ENCODE measurements around the gene ITGAL.

The ITGAL gene

GRCh38 chr16:30548416-30549253 lies 76.1 kb downstream of the ITGAL start:
- no peak for DNase-seq

GRCh38 chr16:30551781-30552180 lies 79.2 kb downstream of the ITGAL start:
- DNase-seq: peak; percentile 76

- DNase-seq: no peak
Observed at GRCh38 chr16:30552956-30553355, 80.4 kb downstream of the ITGAL start.

DNA sequence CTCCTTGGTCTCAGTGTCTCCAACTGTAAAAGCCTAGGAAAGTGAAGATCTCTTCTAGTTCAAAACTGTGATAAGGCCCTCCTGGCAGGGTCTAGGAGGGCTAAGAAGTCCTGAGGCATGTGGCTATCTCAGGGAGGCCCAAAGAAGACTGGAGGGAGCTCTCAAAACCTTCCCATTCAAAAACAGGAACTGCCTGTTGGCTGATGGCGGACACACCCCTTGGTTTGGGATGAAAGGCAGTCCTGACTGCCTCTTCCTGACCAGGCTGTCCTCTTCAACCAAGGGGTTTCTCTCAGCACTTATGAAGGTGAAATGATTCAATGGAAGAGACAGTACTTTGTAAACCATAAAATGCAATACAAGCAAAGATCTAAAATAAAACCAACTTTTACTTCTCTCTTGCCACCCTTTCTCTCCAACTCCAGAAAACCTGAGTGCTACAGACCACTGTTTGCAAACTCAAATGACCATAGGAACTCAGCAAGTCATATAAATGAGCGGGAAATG lies 80.9 kb downstream of the ITGAL start:
- DNase-seq: no peak

- no peak for DNase-seq
Observed at GRCh38 chr16:30554557-30555314, 82.2 kb downstream of the ITGAL start.

- no peak for DNase-seq
Observed at GRCh38 chr16:30555315-30556124, 83.0 kb downstream of the ITGAL start.

GRCh38 chr16:30556125-30556473 lies 83.6 kb downstream of the ITGAL start:
- DNase-seq: no peak

DNA sequence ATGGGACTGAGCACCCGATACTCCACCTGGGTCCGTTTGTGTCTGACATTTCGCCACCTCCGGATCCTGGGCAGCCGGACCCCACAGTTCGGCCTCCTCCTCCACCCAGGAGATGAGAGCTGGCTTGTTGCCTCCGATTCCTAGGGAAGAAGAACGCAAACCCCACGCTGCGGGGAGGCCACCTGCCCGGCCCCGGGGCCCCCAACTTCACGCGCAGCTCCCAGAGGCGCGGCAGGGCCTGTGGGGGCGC lies 85.1 kb downstream of the ITGAL start:
- no peak for DNase-seq

- peak; percentile 99 for DNase-seq
Observed at GRCh38 chr16:30557957-30558788, 85.6 kb downstream of the ITGAL start, which contains the start of gene ZNF764. ZNF764 (minus strand) TSS chr16:30558374; CDS start chr16:30558182, 192 bp downstream.

DNA sequence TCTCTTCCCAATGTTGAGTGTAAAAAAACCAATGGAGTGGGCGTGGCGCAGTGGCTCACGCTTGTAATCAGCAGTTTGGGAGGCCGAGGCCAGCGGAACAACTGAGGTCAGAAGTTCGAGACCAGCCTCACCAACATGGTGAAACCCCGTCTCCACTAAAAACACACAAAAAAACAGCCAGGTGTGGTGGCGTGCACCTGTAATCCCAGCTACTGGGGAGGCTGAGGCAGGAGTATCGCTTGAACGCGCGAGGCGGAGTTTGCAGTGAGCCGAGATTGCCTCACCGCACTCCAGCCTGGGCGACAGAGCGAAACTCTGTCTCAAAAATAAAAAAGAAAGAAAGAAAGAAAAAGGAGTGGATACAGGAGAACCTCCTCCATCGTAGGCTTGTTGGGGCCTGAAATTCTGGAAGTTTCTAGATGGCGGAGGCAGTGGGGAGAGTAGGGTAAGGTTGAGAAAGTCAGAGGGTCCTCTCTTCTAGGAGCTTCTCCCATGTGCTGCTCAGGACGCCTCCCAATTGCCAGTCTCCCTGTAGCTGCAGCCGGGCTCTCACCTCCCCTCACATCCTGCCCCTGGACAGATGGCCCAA lies 86.3 kb downstream of the ITGAL start:
- no peak for DNase-seq

DNA sequence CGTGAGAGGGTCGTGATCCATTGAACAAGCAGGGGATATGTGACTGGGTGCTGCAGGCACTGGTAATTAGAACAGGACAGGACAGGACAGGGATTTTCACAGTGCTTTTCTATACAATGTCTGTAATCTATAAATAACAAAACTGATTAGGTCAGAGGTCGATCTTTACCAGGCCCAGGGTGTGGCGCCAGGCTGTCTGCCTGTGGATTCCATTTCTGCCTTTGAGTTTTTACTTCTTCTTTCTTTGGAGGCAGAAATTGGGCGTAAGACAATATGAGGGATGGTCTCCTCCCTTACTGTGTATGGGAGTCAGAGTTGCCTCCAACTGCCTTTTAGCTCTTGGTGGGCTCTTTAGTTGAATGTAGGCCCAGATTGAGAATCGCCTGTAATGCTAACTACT lies 87.1 kb downstream of the ITGAL start:
- no peak for DNase-seq

GRCh38 chr16:30561089-30561816 lies 88.7 kb downstream of the ITGAL start:
- peak; percentile 30 for DNase-seq

DNA sequence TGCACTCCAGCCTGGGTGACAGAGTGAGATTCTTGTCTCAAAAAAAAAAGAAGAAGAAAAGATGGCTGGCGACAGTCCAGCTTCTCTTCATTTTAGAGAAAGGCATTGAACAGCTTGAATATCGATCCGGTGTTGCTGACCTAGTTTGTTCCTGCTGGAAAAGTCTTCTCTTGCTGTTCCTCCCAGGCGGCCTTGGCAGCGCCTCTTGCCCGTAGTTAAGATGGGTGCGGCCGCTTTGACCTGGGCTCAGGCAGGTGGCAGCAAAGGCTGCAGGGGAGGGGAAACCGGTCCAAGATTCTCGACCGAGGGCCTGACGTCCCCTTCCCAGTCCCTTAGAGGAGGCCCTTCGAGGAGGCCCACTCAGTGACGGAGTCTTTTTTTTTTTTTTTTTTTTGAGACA lies 89.5 kb downstream of the ITGAL start:
- no peak for DNase-seq

DNA sequence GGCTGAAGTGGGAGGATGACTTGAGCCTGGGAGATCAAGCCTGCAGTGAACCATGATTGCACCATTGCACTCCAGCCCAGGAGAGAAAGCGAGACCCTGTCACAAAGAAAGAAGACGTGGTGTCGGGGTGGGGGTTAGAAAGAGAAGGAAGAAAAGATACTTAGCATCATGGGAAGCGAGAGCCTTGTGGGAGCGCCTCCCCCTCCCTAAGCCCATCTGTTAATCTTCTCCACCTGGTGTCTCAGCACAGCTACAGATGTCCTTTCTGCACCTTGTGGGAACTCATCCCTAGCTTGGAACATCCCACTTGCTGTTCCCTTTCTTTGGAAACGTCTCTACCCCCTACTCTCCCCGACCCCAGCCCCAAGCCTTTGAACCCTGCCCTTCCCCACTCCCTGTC lies 93.0 kb downstream of the ITGAL start:
- DNase-seq: no peak

- DNase-seq: no peak
Observed at GRCh38 chr16:30565984-30566383, 93.4 kb downstream of the ITGAL start.

DNA sequence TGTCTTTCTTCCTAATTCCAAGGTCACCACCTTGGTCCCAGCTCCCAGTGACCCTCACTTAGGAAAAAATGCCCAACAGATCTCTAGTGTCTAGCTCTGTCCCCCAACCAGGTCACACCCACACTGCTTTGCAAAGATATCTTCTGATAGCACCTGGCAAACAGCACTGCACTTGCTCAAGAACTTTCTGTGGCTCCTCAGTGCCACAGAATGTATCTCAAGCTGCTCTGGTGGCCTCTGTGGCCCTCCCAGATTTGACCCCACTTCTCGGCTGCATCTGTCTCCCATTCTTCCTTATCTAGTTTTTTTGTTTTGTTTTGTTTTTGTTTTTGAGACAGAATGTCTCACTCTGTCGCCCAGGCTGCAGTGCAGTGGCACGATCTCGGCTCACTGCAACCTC lies 94.0 kb downstream of the ITGAL start:
- DNase-seq: no peak

DNA sequence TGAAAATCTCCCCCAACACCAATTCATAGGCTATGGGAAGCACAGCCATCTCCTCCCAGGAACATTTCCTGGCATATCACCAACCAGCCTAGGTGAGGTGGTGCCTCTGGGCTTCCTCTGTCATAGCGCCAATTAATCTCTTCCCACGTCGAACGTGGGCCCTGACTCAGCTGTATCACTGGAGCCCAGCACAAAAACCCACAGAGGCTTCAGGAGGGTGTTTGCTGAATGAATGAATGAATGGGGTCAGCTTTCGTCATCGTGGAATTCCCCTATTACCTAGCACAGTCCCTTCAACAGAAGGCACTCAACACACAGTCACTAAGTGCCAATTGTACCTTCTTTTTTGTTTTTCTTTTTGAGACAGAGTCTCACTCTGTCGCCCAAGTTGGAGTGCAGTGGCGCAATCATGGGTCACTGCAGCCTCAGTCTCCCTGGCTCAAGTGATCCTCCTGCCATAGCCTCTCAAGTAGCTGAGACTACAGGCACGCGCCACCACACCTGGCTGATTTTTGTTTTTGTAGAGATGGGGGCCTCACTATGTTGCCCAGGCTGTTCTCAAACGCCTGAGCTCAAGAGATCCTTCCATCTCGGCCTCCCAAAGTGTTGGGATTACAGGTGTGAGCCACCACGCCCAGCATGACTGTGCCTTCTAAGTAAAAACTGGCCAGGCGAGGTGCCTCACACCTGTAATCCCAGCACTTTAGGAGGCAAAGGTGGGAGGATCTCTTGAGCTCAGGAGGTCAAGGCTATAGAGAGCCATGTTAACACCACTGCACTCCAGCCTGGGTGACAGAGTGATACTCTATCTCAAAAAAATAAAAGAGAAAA lies 94.8 kb downstream of the ITGAL start:
- peak; percentile 83 for DNase-seq

DNA sequence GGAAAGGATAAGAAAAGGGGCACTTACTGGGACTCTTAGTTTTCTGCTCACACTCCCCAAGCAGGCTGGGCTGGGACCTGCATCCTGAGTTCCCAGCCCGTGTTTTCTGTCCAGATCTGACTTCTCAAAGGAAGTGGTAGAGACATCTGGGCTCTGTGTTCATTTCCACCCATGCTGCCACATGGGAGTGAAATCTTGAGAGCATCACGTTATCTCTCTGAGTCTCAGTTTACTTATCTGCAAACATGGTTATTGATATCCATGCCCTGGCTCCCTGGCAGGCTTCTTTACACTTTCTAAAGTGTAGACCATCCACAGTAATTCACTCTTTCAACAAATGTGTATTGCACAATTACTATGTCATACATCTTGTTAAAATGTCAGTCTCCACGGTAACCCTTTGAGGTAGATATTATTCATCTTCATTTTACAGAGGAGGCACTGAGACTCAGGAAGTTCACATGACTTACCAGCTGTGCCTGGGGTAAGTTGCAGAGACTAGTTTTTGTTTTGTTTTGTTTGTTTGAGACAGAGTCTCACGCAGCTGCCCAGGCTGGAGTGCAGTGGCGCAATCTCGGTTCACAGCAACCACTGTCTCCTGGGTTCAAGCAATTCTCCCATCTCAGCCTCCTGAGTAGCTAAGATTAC lies 95.6 kb downstream of the ITGAL start:
- peak; percentile 83 for DNase-seq

- DNase-seq: no peak
Observed at GRCh38 chr16:30569281-30569680, 96.7 kb downstream of the ITGAL start.

Measured in activated CD4-positive, alpha-beta T cell treated with anti-CD3 and anti-CD28 coated beads, Interleukin-2, Interleukin-6, amounts not matched to agents 100 ng/mL and 50 ng/mL, durations not matched to agents 16 hours and 8 hours (primary cell).